Cardiac septum (tissue), 1 donor: Measurements from ENCODE around the gene EPHB2. TPM values are rescaled to one million over a fixed set of nuclear protein-coding genes. Genes with fewer than 3 reads are reported as not detected.

Source experiments
- microRNA-seq: library from miRNA; unstranded; fragments of <30 nt; microRNA quantifications from one replicate; pipeline ENCODE4 v1.2.0, GENCODE V29; 2020
- total RNA-seq: library from RNA; stranded (reverse); fragmentation: NEBNext Ultra II Directional; extraction: Animal tissue kit (Norgen Biotek cat#: 25700); gene quantifications from one replicate; pipeline ENCODE4 v1.2.1, GENCODE V29; 2021
- donor health status: DM: no; HTN: no; CAD: no.

The EPHB2 gene
- total RNA-seq, 1 donor from 2014 or later, result 0.81 TPM

Small RNA genes within 50 kb of the gene (microRNA-seq; reads per million reads assigned to microRNA genes)
- gene MIR4253, result not detected
- not detected for gene MIR4684

Other genes starting within 250 kb of the EPHB2 start
- not detected for gene EPHA8, start 147.3 kb upstream of the EPHB2 start, total RNA-seq
- 35.1 TPM for gene C1QA, start 74.2 kb upstream of the EPHB2 start, total RNA-seq
- gene C1QC, start 67.2 kb upstream of the EPHB2 start, total RNA-seq, result 38.6 TPM
- gene C1QB, start 57.6 kb upstream of the EPHB2 start, total RNA-seq, result 34.3 TPM